Lower lobe of right lung (tissue), 2 donors: Measurements from ENCODE around the gene PSD. TPM values are rescaled to one million over a fixed set of nuclear protein-coding genes. Genes with fewer than 3 reads are reported as not detected.

Experiments
- ATAC-seq, 2 donors: fragments of 200-7000 bp; cut with Tn5 transposase; one replicate each; pipeline ENCODE4 v1.9.1; 2020 to 2022; ENCODE audit warnings: mild to moderate bottlenecking in 2 of 2, moderate library complexity in 2 of 2
- DNase-seq: peaks from one replicate; pipeline ENCODE4 v3.0.0-alpha.2; 2020
- H3K27ac ChIP-seq: fragments of 200-600 bp; one replicate; pipeline ENCODE4 v1.8.0; 2022
- H3K27me3 ChIP-seq: fragments of 200-600 bp; one replicate; pipeline ENCODE4 v1.8.0; 2022; ENCODE audit warnings: low read depth
- H3K36me3 ChIP-seq: fragments of 200-600 bp; one replicate; pipeline ENCODE4 v1.8.0; 2022; ENCODE audit warnings: mild to moderate bottlenecking
- H3K4me1 ChIP-seq: fragments of 200-600 bp; one replicate; pipeline ENCODE4 v1.8.0; 2022
- H3K4me3 ChIP-seq: fragments of 200-600 bp; one replicate; pipeline ENCODE4 v1.8.0; 2022; ENCODE audit warnings: mild to moderate bottlenecking
- H3K9me3 ChIP-seq: fragments of 200-600 bp; one replicate; pipeline ENCODE4 v1.8.0; 2022
- CTCF ChIP-seq: fragments of 200-600 bp; IDR thresholded peaks from one replicate; pipeline ENCODE4 v1.8.0; 2022; ENCODE audit warnings: antibody characterized with exemption, mild to moderate bottlenecking
- intact Hi-C: fragments of 100-400 bp; cut with DNase I; formaldehyde crosslinking; loops from one replicate; pipeline ENCODE4 v1.11.0; 2022
- long read RNA-seq: library from polyadenylated mRNA; unstranded; transcript quantifications from one replicate; pipeline ENCODE4 v2.0.0, GENCODE V29; 2021
- total RNA-seq: library from RNA; stranded (reverse); fragmentation: NEBNext Ultra II Directional; extraction: Animal tissue kit (Norgen Biotek cat#: 25700); gene quantifications from one replicate; pipeline ENCODE4 v1.2.1, GENCODE V29; 2021
- donor health status: DM: no; HTN: yes; CAD: no; lungs with severe emphysema.

Gene PSD
- 5.3 TPM for total RNA-seq
- long read RNA-seq, partial matches to known transcripts = 3 of 5 reads
- long read RNA-seq, other reads (novel, unspliced or antisense) = 2 of 5 reads

GRCh38 chr10:102418622-102419268 is at the start of gene PSD:
TSS of gene PSD (minus strand) at chr10:102418785. CDS start at chr10:102417038, 1,747 bp downstream.
- H3K27ac ChIP-seq = no peak within 1 kb of the TSS

GRCh38 chr10:102467971-102468438 is 49.4 kb upstream of the PSD start:
- peak; percentile 62 for DNase-seq
- peaks cover 22% of the 10 kb centered on the region for H3K4me1 ChIP-seq
- ATAC-seq = peak; percentile 53 to 69
- no peaks in the 10 kb centered on the region for H3K27me3 ChIP-seq
- intact Hi-C loops = no loop called here
- peak overlapping the region; percentile 60 for H3K27ac ChIP-seq
- peaks cover 23% of the 10 kb centered on the region for H3K36me3 ChIP-seq
- TF ChIP-seq CTCF = no peak
- H3K9me3 ChIP-seq = no peaks in the 10 kb centered on the region
- H3K4me3 ChIP-seq = no peak overlapping the region

More at GRCh38 chr10:102418622-102419268, at the start of gene PSD:
- Histone ChIP-seq H3K36me3 (peaks cover 8% of the 10 kb centered on the region), H3K4me1 (peaks cover 35% of the 10 kb centered on the region), H3K9me3 (no peaks in the 10 kb centered on the region), H3K4me3 (peak within 1 kb of the TSS; percentile 88), H3K27me3 (peaks cover 45% of the 10 kb centered on the region)
- no peak for TF ChIP-seq CTCF
- no peak for DNase-seq
- no peak for ATAC-seq
- intact Hi-C loops = no loop called here

GRCh38 chr10:102467318-102467717 is 48.7 kb upstream of the PSD start:
- H3K27ac ChIP-seq = no peak overlapping the region
- intact Hi-C loops = no loop called here

GRCh38 chr10:102465466-102465865 is 46.9 kb upstream of the PSD start:
- DNase-seq (no peak), ATAC-seq (no peak)
- Histone ChIP-seq H3K4me3 (no peak overlapping the region), H3K9me3 (no peaks in the 10 kb centered on the region), H3K27ac (no peak overlapping the region), H3K27me3 (no peaks in the 10 kb centered on the region), H3K36me3 (peaks cover 5% of the 10 kb centered on the region), H3K4me1 (peaks cover 41% of the 10 kb centered on the region)
- TF ChIP-seq CTCF = no peak
- intact Hi-C loops = no loop called here

More at GRCh38 chr10:102467318-102467717, 48.7 kb upstream of the PSD start:
- DNase-seq (no peak), ATAC-seq (no peak)
- Histone ChIP-seq H3K36me3 (peaks cover 22% of the 10 kb centered on the region), H3K27me3 (no peaks in the 10 kb centered on the region), H3K4me3 (no peak overlapping the region), H3K9me3 (no peaks in the 10 kb centered on the region), H3K4me1 (peaks cover 28% of the 10 kb centered on the region)
- no peak for TF ChIP-seq CTCF

GRCh38 chr10:102463983-102464382 is 45.4 kb upstream of the PSD start:
- no peak overlapping the region for H3K4me3 ChIP-seq
- ATAC-seq = no peak
- H3K4me1 ChIP-seq = peaks cover 32% of the 10 kb centered on the region
- no peaks in the 10 kb centered on the region for H3K27me3 ChIP-seq
- H3K9me3 ChIP-seq = no peaks in the 10 kb centered on the region
- H3K27ac ChIP-seq = no peak overlapping the region
- no peak for TF ChIP-seq CTCF
- no peak for DNase-seq
- intact Hi-C loops = no loop called here
- no peaks in the 10 kb centered on the region for H3K36me3 ChIP-seq
